Stimulated activated CD4-positive, alpha-beta T cell treated with anti-CD3 and anti-CD28 coated beads, TNF-alpha, amount 100 ng/mL, for 4 hours (primary cell): ENCODE measurements around the gene RHBDL1.
"Not testable (repeated sequence)": the region's sequence is repeated elsewhere in the genome, so short reads cannot be mapped to it uniquely, and the experiment has no call there.

Source experiments
- DNase-seq, 3 experiments: peaks; one replicate each; pipeline ENCODE4 v3.0.0-alpha.2; 2020; ENCODE audit warnings: low read depth in 3 of 3

The RHBDL1 gene

GRCh38 chr16:684961-685696 is 9.7 kb downstream of the RHBDL1 start:
- no peak for DNase-seq

DNA sequence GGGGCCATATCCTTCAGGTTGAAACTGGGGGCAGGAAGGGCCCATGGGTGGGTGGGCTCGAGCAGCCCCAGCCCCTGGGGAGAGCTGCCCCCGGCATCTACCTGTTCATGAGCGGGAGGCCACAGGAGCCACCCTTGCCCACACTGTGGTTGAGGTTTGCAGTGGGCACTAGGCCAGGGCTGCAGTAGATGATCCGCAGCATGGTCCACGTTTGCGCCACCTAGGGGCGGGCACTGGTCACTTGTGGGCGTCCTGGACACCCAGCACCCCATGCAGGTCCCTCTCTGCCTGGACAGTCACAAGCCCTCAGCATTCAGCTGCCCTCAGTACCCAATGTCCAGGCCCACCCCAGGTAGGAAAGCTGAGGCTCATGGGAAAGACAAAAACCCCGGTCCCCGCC is 10.5 kb downstream of the RHBDL1 start:
- DNase-seq = no peak

GRCh38 chr16:686459-687260 is 11.2 kb downstream of the RHBDL1 start:
- no peak for DNase-seq

DNA sequence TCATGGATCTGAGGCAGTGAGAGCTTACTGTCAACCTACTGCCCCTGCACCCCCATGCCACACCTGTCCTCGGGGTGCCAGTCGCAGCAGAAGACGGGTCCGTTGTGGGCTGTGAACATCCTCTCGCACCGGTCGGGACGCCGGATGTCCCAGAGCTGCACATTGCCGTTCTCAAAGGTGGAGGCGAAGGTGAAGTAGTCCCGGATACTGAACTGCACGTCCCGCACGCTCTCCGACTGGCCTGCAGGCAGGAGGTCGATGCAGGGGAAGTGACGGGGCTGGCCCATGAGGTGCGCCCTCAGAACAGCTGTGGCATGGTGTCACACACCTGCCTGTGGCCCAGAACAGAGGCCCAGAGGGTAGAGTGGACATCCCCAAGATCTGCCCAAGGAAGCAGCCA is 12.0 kb downstream of the RHBDL1 start:
- DNase-seq = no peak

DNA sequence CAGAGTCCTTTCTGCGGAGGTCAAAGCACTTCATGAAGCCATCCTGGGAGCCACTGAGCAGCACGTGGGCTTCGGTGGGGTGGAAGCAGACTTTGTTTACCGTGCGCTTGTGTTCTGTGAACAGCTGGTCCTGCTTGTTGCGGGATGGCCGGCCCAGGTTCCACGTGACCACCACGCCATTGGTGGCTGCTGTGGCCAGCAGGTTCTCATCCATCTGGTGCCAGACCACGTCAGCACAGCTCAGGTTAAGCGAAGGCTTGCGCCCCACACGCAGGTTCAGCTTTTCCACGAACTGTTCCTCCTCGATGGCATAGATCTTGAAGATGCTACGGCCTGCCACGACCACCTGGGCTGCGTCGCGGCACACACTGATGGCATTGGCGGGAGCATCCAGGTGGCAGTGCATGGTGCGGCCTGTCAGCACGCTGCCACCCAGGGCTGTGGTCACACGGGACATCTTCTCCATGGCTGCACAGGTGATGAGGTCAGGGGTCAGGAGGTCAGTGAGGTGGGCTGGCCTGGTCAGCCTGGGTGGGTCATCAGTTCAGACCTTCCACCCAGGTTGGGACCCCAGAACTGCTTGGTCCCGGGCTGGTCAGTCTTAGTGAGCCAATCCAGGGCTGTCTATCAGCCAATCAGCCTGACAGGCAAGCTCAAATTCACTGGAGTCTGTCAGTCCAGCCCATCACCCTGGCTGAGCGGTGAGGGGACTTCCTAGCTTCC is 13.9 kb downstream of the RHBDL1 start:
- no peak for DNase-seq

DNA sequence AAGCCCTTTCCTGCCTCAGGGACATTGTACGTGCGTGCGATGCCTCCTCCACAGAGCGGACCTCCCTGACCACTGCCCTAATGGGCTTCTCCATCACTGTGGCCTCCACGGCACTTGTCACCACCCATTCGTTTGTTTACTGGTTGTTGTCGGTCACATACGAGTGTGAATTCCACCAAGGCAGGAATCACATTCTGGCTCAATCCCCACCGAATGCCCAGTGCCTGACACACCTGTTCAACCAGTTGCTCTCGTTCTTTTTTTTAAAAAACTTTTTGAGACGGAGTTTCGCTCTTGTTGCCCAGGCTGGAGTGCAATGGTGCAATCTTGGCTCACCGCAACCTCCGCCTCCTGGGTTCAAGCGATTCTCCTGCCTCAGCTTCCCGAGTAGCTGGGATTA is 15.8 kb downstream of the RHBDL1 start:
- DNase-seq = not testable (repeated sequence)

DNA sequence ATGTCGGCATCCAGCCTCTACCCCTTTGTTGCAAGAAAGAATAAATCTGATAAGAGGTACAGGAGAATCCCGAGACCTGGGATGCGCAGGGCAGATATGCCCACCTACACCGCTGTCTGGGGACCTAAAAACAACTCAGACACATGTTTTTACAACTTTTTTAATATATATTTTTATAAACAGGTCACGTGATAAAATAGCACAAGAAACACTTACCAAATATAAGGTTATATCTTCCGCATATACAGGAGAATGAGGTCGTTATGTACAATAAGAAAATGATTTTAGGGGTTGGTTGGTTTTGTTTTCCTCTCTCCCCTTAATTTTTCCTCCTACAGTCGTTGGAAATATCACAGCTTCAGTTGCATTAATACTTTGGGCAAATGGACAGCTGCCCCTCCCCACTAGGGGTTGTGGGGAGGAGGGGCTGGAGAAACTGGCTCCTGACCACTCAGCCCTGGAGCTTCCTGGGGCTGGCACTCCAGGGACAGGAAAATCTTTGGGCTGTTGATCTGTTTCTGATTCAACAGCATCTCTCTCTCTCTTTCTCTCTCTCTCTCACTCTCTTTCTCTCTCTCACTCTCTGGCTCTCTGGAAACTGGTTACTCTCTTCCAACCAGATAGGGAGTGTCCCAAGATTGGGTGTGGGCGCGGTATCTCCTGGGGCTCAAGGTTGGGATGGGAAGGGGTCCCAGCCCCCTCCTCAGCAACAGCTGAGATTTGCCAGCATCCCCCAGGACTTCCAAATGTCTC is 17.1 kb downstream of the RHBDL1 start:
- no peak for DNase-seq

GRCh38 chr16:693364-693763 is 17.9 kb downstream of the RHBDL1 start:
- no peak for DNase-seq

GRCh38 chr16:693766-694165 is 18.3 kb downstream of the RHBDL1 start:
- no peak for DNase-seq

GRCh38 chr16:694187-694862 is 18.9 kb downstream of the RHBDL1 start:
- no peak for DNase-seq

DNA sequence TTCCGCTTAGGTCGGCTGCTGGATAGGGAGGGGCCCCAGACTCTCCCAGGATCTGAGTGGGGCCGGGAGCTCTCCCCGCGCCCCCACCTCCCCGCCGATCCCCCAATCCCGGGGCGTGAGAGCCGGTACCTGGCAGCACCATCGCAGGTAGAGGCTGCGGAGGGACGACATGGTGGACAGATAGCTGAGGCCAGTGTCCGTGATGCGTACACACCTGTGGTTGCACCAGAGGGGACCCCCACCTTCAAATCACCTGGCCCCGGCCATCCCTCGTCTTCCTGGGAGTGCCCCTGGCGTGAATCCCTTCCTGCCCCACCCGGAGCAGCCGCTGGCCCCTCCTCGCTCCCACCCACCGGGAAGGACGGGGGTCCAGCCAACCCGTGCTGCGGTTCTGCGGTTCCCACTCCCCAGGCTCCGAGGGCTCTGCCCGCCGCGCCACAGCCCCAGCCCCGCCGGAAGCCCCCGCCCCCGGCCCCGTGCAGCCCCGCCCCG is 19.4 kb downstream of the RHBDL1 start:
- DNase-seq = no peak

DNA sequence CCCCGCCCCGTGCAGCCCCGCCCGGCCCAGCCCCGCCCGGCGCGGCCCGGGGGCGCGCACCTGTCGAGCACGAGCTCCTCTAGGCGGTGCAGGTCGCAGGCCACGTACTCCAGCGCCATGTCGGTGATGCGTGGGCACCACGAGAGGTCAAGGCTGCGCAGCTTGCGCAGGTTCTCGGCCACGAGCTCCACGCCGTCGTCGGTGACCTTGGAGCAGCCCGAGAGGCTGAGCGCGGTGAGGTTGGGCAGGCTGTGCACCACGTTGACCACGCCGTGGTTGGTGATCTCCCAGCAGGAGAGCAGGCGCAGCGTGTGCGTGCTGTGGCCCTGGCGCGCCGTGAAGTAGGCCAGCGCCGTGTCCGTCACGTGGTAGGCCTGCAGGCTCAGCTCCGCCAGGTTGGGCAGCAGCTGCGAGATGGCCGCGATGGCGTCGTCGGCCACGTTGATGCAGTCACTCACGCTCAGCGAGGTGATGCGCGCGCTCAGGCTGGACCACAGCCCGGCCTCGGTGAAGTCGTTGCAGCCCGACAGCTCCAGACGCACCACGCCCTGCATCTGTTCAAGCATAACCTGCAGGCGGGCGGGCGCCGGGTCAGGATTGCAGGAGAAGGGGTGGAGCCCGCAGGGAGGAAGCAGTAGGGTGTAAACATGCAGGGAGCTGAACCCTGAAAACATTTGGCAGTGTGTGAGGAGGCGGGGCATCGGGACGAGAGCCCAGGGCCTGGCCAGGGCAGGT is 20.1 kb downstream of the RHBDL1 start:
- peak in 2 of 3 experiments; percentile 44 to 59 for DNase-seq

DNA sequence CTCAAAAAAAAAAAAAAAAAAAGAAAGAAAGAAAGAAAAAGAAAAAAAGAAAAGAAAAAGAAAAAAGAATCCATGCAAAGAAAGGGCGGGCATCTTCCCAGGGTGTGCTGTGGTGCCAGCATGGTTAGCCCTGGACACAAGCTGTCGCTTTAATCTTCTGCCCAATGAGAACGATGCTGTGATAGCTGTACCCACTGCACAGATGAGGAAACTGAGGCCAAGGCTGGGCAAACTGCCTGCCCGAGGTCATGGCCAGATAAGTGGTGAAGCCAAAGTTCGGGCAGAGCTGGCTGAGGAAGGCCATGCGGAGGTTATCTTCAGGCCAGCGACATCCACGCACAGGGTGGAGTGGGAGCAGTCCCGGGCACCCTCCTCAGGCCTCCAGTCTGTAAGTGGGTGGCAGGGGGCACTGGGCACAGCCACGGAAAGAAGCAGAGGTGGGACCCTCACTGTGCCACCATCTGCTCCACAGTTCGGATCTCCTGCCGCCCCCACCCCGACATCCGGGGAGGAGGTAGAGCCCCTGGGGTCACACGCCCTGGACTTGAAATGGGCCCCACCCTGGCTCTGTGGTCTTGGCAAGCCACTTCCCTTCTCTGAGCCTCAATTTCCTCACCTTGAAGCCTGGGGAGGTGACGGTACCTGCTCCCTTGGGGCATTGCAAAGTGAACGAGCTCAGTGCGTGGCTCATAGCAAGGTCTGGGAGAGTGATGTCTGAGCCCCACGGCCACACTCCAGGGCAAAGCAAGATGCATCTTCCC is 23.6 kb downstream of the RHBDL1 start:
- no peak for DNase-seq

- DNase-seq = no peak
Measured at GRCh38 chr16:700684-701584, 25.5 kb downstream of the RHBDL1 start.

- no peak for DNase-seq
Measured at GRCh38 chr16:702341-702740, 26.9 kb downstream of the RHBDL1 start.

GRCh38 chr16:703406-703805 is 27.9 kb downstream of the RHBDL1 start:
- DNase-seq = no peak

DNA sequence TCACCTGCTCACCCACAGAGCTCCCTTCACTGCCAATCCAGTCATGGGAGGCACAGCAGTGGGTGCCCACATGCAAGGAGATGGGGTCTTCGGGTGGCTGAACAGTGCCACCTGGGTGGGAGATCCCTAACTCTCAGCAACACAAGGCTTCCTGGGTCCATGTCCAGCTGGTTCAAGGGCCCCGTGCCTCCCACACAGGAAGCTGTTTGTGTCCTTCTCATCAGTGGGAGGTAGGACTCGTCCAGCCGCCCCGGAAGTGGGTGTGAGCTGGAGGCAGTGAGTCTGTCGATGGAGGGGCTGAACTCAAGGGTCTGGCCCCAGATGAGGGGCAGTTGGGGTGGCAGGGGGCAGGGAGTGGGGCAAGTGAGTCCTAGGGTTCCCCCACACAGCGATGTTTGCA is 28.6 kb downstream of the RHBDL1 start:
- DNase-seq = no peak

DNA sequence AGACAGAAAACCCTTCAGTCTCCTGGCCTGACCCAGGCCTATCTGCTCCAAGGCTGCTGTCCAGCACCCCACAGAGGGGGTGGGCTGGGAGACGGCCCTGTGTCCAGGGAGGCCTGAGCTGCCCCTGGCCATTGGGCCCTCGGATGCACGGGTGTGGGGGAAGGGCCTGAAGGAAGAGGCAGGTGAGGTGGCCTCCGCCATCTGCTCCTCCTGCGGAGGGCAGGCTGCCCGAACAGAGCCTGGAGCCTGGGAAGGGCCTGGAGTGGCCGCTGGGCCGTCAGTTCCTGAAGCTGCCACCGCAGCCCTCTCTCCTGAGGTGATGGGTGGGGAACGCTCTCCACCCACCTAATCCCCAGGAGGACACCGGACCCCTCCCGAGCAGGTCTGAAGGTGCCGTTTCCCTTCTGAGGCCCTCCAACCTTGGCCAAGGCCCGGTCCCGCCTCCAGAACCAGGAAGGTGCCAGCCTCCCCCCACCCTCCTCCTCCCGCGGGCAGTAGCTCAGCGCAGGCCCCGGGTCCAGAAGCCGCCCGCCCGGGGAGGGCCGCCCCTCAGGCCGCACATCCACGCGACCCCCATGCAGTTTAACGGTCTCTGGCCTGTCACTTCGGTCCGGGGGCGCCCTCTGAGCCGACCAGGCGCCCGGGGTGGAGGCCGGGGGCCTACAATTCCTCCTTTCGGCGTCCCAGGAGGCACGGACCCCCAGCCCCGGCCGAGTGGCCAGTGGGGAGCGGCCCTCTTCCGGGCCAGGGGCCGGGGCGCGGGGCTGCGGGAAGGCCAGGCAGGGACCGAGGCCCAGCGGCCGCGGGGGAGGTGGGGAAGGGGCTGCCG is 29.3 kb downstream of the RHBDL1 start:
- no peak for DNase-seq
